Measurements from ENCODE around the gene SLC16A10.

- TF ChIP-seq, protein P1, sequence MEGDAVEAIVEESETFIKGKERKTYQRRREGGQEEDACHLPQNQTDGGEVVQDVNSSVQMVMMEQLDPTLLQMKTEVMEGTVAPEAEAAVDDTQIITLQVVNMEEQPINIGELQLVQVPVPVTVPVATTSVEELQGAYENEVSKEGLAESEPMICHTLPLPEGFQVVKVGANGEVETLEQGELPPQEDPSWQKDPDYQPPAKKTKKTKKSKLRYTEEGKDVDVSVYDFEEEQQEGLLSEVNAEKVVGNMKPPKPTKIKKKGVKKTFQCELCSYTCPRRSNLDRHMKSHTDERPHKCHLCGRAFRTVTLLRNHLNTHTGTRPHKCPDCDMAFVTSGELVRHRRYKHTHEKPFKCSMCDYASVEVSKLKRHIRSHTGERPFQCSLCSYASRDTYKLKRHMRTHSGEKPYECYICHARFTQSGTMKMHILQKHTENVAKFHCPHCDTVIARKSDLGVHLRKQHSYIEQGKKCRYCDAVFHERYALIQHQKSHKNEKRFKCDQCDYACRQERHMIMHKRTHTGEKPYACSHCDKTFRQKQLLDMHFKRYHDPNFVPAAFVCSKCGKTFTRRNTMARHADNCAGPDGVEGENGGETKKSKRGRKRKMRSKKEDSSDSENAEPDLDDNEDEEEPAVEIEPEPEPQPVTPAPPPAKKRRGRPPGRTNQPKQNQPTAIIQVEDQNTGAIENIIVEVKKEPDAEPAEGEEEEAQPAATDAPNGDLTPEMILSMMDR (IDR thresholded peaks at IDR 0.05) = no peak
- TF ChIP-seq POLR2A (IDR thresholded peaks at IDR 0.05) = no peak
Measured at GRCh38 chr6:111199935-111200334, 112.6 kb downstream of the SLC16A10 start.

Data from Peyer's patch (tissue), 4 donors.